Esophagus squamous epithelium (tissue), 4 donors: ENCODE data around the gene LRRIQ4.

Source experiments
- POLR2A ChIP-seq, 4 donors: fragments of 450-650 bp; IDR thresholded peaks; one replicate each; pipeline ENCODE4 v1.6.1; 2017; ENCODE audit warnings: antibody characterized with exemption in 4 of 4, mild to moderate bottlenecking in 4 of 4, moderate library complexity in 3 of 4
- TF ChIP-seq, protein P1 (sequence below), 6 experiments: fragments of 450-650 bp in 4 of 6; fragments of 200-600 bp in 2 of 6; sonication (generic) in 2 of 6; IDR thresholded peaks; one replicate each; pipeline ENCODE4 v1.5.1; 2016 to 2019; ENCODE audit warnings: antibody characterized with exemption in 6 of 6, mild to moderate bottlenecking in 4 of 6, moderate library complexity in 4 of 6

GRCh38 chr3:169879845-169880575, 67.3 kb downstream of the LRRIQ4 start:
- TF ChIP-seq, protein P1, sequence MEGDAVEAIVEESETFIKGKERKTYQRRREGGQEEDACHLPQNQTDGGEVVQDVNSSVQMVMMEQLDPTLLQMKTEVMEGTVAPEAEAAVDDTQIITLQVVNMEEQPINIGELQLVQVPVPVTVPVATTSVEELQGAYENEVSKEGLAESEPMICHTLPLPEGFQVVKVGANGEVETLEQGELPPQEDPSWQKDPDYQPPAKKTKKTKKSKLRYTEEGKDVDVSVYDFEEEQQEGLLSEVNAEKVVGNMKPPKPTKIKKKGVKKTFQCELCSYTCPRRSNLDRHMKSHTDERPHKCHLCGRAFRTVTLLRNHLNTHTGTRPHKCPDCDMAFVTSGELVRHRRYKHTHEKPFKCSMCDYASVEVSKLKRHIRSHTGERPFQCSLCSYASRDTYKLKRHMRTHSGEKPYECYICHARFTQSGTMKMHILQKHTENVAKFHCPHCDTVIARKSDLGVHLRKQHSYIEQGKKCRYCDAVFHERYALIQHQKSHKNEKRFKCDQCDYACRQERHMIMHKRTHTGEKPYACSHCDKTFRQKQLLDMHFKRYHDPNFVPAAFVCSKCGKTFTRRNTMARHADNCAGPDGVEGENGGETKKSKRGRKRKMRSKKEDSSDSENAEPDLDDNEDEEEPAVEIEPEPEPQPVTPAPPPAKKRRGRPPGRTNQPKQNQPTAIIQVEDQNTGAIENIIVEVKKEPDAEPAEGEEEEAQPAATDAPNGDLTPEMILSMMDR (IDR thresholded peaks at IDR 0.05), result no peak
- no peak for TF ChIP-seq POLR2A (IDR thresholded peaks at IDR 0.05)
